Vagina (tissue), 2 donors: ENCODE measurements around the gene ANO7. TPM values are rescaled to one million over a fixed set of nuclear protein-coding genes. Genes with fewer than 3 reads are reported as not detected.

ENCODE experiments used
- DNase-seq, 2 donors: peaks; one replicate each; pipeline ENCODE4 v3.0.0-alpha.2; 2017; ENCODE audit errors: extremely low spot score in 2 of 2
- H3K27ac ChIP-seq: fragments of 200-600 bp; sonication (generic); one replicate; pipeline ENCODE4 v1.5.1; 2019
- H3K27me3 ChIP-seq: fragments of 200-600 bp; sonication (generic); one replicate; pipeline ENCODE4 v1.5.1; 2019
- H3K36me3 ChIP-seq, 2 donors: fragments of 200-600 bp; sonication (generic); one replicate each; pipeline ENCODE4 v1.5.1; 2017 to 2019
- H3K4me1 ChIP-seq: fragments of 200-600 bp; sonication (generic); one replicate; pipeline ENCODE4 v1.5.1; 2019
- H3K4me3 ChIP-seq, 2 donors: fragments of 200-600 bp; sonication (generic); 1 replicate in 1 of 2; 2 replicates in 1 of 2; pipeline ENCODE4 v1.5.1; 2016 to 2019
- H3K9me3 ChIP-seq: fragments of 200-600 bp; sonication (generic); one replicate; pipeline ENCODE4 v1.5.1; 2019
- POLR2A ChIP-seq, 2 donors: fragments of 450-650 bp; IDR thresholded peaks; one replicate each; pipeline ENCODE4 v1.6.1; 2017; ENCODE audit warnings: antibody characterized with exemption in 2 of 2, mild to moderate bottlenecking in 2 of 2, moderate library complexity in 2 of 2
- POLR2AphosphoS5 ChIP-seq, 2 donors: sonication (generic); formaldehyde crosslinking; IDR thresholded peaks; one replicate each; pipeline ENCODE4 v1.9.0; 2017; ENCODE audit warnings: antibody characterized with exemption in 2 of 2, mild to moderate bottlenecking in 2 of 2, low read depth in 1 of 2; ENCODE audit not compliant: insufficient read depth in 1 of 2
- intact Hi-C: fragments of 100-400 bp; cut with DNase I; formaldehyde crosslinking; loops from one replicate; pipeline ENCODE4 v1.15.1; 2023
- total RNA-seq: library from RNA; depleted of rRNA; stranded (reverse); fragments of >200 nt; gene quantifications from one replicate; pipeline ENCODE4 v1.2.3, GENCODE V29; 2016
- TF ChIP-seq, protein P1 (sequence below), 3 experiments: fragments of 450-650 bp in 2 of 3; fragments of 200-600 bp in 1 of 3; sonication (generic) in 1 of 3; IDR thresholded peaks; one replicate each; pipeline ENCODE4 v1.5.1; 2017 to 2019; ENCODE audit warnings: antibody characterized with exemption in 3 of 3, mild to moderate bottlenecking in 2 of 3, moderate library complexity in 2 of 3

ANO7 gene
- total RNA-seq, 1 donor from 2014 or later: 0.98 TPM

DNA sequence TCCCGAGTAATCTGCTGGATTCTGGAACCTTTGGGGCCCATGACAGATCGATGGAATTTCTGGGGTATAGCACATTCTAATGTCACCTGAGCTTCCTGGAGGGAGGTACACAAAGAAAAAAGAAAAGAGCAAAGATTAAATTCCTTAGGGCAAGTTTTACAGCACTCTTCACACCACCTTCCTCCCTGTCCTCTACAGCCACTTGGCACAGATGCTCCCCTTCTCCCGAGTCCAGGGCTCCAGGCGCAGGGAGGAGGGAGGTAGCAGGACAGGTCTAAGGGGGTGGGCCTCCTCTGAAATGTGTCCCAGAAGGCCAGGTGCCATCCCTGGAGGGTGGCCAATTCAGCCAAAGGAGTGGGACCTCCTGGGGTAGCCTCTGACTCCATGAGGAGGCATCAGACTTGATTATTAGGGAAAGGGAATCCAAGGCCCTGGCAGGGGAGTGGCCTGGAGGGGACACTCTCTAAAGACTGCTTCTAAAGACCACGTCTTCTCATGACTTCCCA lies 50.3 kb downstream of the ANO7 start:
- intact Hi-C loops: no loop called here
- Histone ChIP-seq H3K36me3 (peaks cover 0 to 92% of the 10 kb centered on the region in 2 donors), H3K9me3 (no peaks in the 10 kb centered on the region), H3K4me1 (no peaks in the 10 kb centered on the region), H3K27ac (no peak overlapping the region), H3K27me3 (no peaks in the 10 kb centered on the region), H3K4me3 (no peak overlapping the region)
- TF ChIP-seq POLR2AphosphoS5 (IDR thresholded peaks at IDR 0.05; ENCODE audit: insufficient read depth in 1 of 2, low read depth in 1 of 2): no peak
- TF ChIP-seq, protein P1, sequence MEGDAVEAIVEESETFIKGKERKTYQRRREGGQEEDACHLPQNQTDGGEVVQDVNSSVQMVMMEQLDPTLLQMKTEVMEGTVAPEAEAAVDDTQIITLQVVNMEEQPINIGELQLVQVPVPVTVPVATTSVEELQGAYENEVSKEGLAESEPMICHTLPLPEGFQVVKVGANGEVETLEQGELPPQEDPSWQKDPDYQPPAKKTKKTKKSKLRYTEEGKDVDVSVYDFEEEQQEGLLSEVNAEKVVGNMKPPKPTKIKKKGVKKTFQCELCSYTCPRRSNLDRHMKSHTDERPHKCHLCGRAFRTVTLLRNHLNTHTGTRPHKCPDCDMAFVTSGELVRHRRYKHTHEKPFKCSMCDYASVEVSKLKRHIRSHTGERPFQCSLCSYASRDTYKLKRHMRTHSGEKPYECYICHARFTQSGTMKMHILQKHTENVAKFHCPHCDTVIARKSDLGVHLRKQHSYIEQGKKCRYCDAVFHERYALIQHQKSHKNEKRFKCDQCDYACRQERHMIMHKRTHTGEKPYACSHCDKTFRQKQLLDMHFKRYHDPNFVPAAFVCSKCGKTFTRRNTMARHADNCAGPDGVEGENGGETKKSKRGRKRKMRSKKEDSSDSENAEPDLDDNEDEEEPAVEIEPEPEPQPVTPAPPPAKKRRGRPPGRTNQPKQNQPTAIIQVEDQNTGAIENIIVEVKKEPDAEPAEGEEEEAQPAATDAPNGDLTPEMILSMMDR (IDR thresholded peaks at IDR 0.05): no peak
- no peak for TF ChIP-seq POLR2A (IDR thresholded peaks at IDR 0.05)
- no peak for DNase-seq

DNA sequence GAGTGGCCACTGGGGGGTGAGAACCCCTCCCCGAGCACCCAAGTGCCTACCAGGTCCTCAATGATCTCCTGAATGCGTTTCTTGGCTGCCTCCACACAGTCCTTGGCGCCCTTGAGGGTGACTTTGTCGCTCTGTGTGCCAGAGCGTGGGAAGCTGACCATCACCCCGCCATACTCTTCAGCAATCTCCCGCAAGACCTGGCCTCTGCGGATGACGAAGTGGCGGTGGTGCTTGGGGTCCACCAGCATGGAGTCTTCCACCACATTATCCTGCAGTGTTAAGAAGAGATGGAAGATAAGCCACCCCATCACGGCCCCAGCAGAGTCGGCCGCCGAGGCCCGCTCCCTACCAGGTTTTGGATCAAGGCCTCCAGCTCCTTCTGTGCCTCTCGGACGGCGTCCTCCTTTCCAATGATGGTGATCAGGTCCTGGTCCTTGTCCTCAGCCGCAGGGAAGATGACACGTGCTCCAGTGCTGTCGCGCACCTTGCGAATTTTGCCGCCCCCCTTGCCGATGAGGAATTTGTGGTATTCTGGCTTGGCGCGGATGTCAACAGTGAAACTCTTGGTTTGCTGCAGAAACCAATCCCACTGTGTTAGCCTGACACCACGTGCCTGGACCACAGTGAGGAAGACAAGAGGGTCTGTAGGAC lies 51.2 kb downstream of the ANO7 start:
- Histone ChIP-seq H3K27me3 (no peaks in the 10 kb centered on the region), H3K36me3 (peaks cover 0 to 91% of the 10 kb centered on the region in 2 donors), H3K4me1 (no peaks in the 10 kb centered on the region), H3K27ac (no peak overlapping the region), H3K4me3 (no peak overlapping the region), H3K9me3 (no peaks in the 10 kb centered on the region)
- TF ChIP-seq, protein P1 (IDR thresholded peaks at IDR 0.05): no peak
- no peak for TF ChIP-seq POLR2AphosphoS5 (IDR thresholded peaks at IDR 0.05; ENCODE audit: insufficient read depth in 1 of 2, low read depth in 1 of 2)
- TF ChIP-seq POLR2A (IDR thresholded peaks at IDR 0.05): no peak
- intact Hi-C loops: no loop called here
- DNase-seq: no peak

DNA sequence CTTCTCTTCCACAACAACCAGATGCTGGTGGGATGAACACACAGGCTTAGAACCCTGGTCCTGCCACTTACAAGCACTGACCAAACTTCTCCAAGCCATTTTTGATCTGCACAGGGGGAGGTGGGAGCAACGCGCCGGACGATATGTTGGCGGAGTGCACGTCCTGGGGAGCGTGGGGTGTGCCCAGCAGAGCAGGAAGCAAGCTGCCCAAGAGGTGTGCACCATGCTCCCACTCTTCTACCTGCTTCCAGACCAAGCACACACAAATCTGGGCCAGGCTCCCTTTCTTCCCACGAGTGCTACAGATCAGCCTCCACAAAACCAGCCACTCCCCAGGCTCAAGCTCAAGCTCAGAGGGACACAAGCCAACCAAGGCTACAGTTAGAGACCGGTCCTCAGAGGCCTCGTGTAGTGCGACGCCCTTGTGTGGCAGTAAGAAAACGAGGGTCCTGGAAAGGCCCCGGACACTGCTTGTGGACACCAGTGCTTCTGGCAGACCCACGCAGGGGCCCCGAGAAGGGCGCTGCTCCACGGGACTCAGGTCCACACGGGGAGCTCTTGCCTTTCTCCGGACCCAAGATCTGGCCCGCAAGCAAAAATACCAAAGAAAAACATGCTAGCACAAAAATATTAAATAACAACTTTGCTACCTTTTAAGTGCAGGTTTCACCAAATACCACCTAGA lies 52.0 kb downstream of the ANO7 start:
- no peak overlapping the region for H3K27ac ChIP-seq
- intact Hi-C loops: no loop called here
- H3K4me3 ChIP-seq: no peak overlapping the region
- H3K27me3 ChIP-seq: no peaks in the 10 kb centered on the region
- no peaks in the 10 kb centered on the region for H3K9me3 ChIP-seq
- no peaks in the 10 kb centered on the region for H3K4me1 ChIP-seq
- DNase-seq: no peak
- peaks cover 0 to 91% of the 10 kb centered on the region in 2 donors for H3K36me3 ChIP-seq
- TF ChIP-seq POLR2AphosphoS5 (IDR thresholded peaks at IDR 0.05; ENCODE audit: insufficient read depth in 1 of 2, low read depth in 1 of 2): no peak
- TF ChIP-seq, protein P1 (IDR thresholded peaks at IDR 0.05): no peak
- TF ChIP-seq POLR2A (IDR thresholded peaks at IDR 0.05): no peak

DNA sequence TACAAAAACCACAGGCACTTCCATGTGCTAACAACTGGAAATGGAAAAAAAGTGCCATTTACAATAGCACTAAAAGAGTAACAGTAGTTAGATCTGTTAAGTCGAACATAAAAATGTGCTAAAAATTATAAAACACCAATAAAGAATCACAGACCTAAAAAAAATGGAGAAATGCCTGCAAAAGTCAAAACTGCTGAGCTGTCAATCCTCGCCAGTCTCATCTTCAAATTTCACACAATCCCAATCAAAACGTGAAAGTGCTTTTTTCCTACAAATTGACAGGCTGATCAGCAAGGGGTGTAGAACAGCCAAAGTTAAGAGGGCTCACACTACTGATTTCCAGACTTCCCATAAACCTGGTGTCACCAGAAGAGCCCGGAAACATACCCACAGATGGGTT lies 53.2 kb downstream of the ANO7 start:
- no peak for DNase-seq
- Histone ChIP-seq H3K27ac (no peak overlapping the region), H3K36me3 (peaks cover 0 to 91% of the 10 kb centered on the region in 2 donors), H3K9me3 (no peaks in the 10 kb centered on the region), H3K4me3 (no peak overlapping the region), H3K4me1 (no peaks in the 10 kb centered on the region), H3K27me3 (no peaks in the 10 kb centered on the region)
- intact Hi-C loops: no loop called here
- TF ChIP-seq POLR2A (IDR thresholded peaks at IDR 0.05) (no peak), POLR2AphosphoS5 (IDR thresholded peaks at IDR 0.05; ENCODE audit: insufficient read depth in 1 of 2, low read depth in 1 of 2) (no peak)
- TF ChIP-seq, protein P1 (IDR thresholded peaks at IDR 0.05): no peak

DNA sequence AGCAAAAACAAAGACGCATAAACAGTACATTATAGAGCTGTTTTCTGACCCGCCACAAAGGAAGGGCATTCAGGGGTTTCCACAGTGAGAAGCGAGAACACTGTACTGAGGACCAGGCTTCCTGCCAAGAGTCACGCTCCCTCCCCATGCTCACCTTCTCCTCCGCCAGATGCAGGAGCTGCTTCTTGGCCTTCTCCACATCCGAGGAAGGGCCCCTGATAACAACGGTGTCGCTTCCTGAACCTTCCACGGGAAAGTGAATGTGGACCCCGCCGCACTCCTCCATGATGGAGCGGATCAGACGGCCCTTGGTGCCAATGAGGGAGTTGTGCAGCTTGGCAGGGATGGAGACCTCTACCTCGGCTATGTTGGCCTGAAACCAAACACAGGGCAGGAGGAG lies 53.8 kb downstream of the ANO7 start:
- peaks cover 0 to 91% of the 10 kb centered on the region in 2 donors for H3K36me3 ChIP-seq

More for the DNA sequence above, 53.8 kb downstream of the ANO7 start:
- no peak overlapping the region for H3K27ac ChIP-seq
- no peaks in the 10 kb centered on the region for H3K4me1 ChIP-seq
- no peaks in the 10 kb centered on the region for H3K9me3 ChIP-seq
- no peak overlapping the region for H3K4me3 ChIP-seq
- TF ChIP-seq POLR2A (IDR thresholded peaks at IDR 0.05) (no peak), POLR2AphosphoS5 (IDR thresholded peaks at IDR 0.05; ENCODE audit: insufficient read depth in 1 of 2, low read depth in 1 of 2) (no peak)
- TF ChIP-seq, protein P1 (IDR thresholded peaks at IDR 0.05): no peak
- no peak for DNase-seq
- intact Hi-C loops: no loop called here
- no peaks in the 10 kb centered on the region for H3K27me3 ChIP-seq
